Esophagus muscularis mucosa (tissue), 4 donors: Measurements from ENCODE around the gene MID1.

Experiments used
- CTCF ChIP-seq, 3 experiments: fragments of 200-600 bp in 2 of 3; fragments of 450-650 bp in 1 of 3; sonication (generic) in 2 of 3; IDR thresholded peaks; one replicate each; pipeline ENCODE4 v1.5.1; 2017 to 2019; ENCODE audit warnings: antibody characterized with exemption in 3 of 3, mild to moderate bottlenecking in 2 of 3, moderate library complexity in 1 of 3
- EP300 ChIP-seq: sonication (generic); formaldehyde crosslinking; IDR thresholded peaks from one replicate; pipeline ENCODE4 v1.6.1; 2017; ENCODE audit warnings: antibody characterized with exemption
- POLR2A ChIP-seq: fragments of 450-650 bp; IDR thresholded peaks from one replicate; pipeline ENCODE4 v1.6.1; 2017; ENCODE audit warnings: antibody characterized with exemption, moderate library complexity, mild to moderate bottlenecking, low read depth
- POLR2AphosphoS5 ChIP-seq, 2 donors: sonication (generic); formaldehyde crosslinking; IDR thresholded peaks; one replicate each; pipeline ENCODE4 v1.6.1; 2017; ENCODE audit warnings: antibody characterized with exemption in 2 of 2

DNA sequence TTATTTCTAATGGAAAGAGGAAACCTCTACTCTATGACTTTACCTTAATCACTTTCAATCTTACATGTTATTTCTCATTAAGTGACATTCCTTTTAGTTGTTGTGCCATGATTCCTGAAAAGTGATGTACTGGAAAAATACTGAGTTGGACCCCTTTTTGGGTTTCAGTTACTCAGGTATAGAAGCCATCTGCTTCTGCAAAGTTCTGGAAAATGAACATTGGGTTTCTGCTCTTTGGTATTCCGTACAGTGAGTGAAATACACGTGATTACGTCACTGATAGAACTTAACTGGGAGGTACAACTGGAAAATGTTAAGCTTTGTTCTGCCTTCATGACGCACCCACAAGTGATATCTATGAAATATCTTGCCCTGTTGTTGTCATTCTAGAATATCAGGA is 114.7 kb downstream of the MID1 start:
- TF ChIP-seq CTCF (IDR thresholded peaks at IDR 0.05) (no peak), POLR2AphosphoS5 (IDR thresholded peaks at IDR 0.05) (no peak), EP300 (no peak), POLR2A (no peak)
